NB4 (cell line): ENCODE measurements around the gene CARD9.

Source experiments
- CTCF ChIP-seq: IDR thresholded peaks from one replicate; pipeline ENCODE4 v1.5.1; 2012; ENCODE audit warnings: low read depth, low read length
- MAX ChIP-seq: IDR thresholded peaks from 2 replicates; pipeline ENCODE4 v1.6.1; 2011; ENCODE audit warnings: low read depth, low read length
- MYC ChIP-seq: IDR thresholded peaks from 2 replicates; pipeline ENCODE4 v1.6.1; 2011; ENCODE audit warnings: low read depth, low read length
- POLR2A ChIP-seq: IDR thresholded peaks from 2 replicates; pipeline ENCODE4 v1.6.1; 2011; ENCODE audit warnings: mild to moderate bottlenecking; ENCODE audit not compliant: insufficient read length; ENCODE audit errors: extremely low read depth

DNA sequence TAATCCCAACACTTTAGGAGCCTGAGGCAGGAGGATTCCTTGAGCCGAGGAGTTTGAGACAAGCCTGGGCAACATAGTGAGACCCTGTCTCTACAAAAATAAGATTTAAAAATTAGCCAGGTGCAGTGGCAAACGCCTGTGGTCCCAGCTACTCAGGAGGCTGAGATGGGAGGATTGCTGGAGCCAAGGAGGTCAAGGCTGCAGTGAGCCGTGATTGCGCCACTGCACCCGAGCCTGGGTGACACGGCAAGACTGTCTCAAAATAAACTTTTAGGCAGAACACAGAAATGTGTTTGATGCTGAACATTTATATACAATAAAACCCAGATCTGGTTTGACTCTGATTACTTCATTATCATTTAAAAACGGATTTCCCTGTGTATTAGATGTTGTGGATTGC lies 32.0 kb upstream of the CARD9 start:
- no peak for TF ChIP-seq CTCF
- no peak for TF ChIP-seq POLR2A
- TF ChIP-seq MYC: no peak
- TF ChIP-seq MAX: no peak
